Chondrocyte (in vitro differentiated cells): ENCODE measurements around the gene IFT80. TPM values are rescaled to one million over a fixed set of nuclear protein-coding genes. Genes with fewer than 3 reads are reported as not detected.

Experiments used
- DNase-seq: peaks from one replicate; pipeline ENCODE4 v3.0.0; 2021; ENCODE audit warnings: mixed read lengths, low spot score
- H3K27ac Mint-ChIP-seq: one replicate; pipeline ENCODE4 v1.8.0; 2021; ENCODE audit warnings: mild to moderate bottlenecking, moderate library complexity, mixed read lengths; ENCODE audit not compliant: unreplicated experiment
- H3K27me3 Mint-ChIP-seq: 2 replicates; pipeline ENCODE4 v1.8.0; 2021; ENCODE audit warnings: low read depth, mixed read lengths
- H3K36me3 Mint-ChIP-seq: 2 replicates; pipeline ENCODE4 v1.8.0; 2021; ENCODE audit warnings: low read depth, mixed read lengths
- H3K4me1 Mint-ChIP-seq: 2 replicates; pipeline ENCODE4 v1.8.0; 2021; ENCODE audit warnings: low read depth, mild to moderate bottlenecking, mixed read lengths
- H3K4me3 Mint-ChIP-seq: one replicate; pipeline ENCODE4 v1.8.0; 2021; ENCODE audit warnings: mild to moderate bottlenecking, moderate library complexity, mixed read lengths; ENCODE audit not compliant: unreplicated experiment
- H3K9me3 Mint-ChIP-seq: 2 replicates; pipeline ENCODE4 v1.8.0; 2021; ENCODE audit warnings: low read depth, mixed read lengths
- total RNA-seq: library from RNA; stranded (reverse); gene quantifications from 3 replicates; pipeline ENCODE4 v1.2.1, GENCODE V29; 2021
- TF ChIP-seq, protein P1 (sequence below): fragments of 200-600 bp; sonication (generic); IDR thresholded peaks from 2 replicates; pipeline ENCODE4 v1.5.0; 2021; ENCODE audit warnings: antibody characterized with exemption, mild to moderate bottlenecking, moderate library complexity

IFT80 gene
- total RNA-seq, 1 donor from 2014 or later, result 22.6 TPM

DNA sequence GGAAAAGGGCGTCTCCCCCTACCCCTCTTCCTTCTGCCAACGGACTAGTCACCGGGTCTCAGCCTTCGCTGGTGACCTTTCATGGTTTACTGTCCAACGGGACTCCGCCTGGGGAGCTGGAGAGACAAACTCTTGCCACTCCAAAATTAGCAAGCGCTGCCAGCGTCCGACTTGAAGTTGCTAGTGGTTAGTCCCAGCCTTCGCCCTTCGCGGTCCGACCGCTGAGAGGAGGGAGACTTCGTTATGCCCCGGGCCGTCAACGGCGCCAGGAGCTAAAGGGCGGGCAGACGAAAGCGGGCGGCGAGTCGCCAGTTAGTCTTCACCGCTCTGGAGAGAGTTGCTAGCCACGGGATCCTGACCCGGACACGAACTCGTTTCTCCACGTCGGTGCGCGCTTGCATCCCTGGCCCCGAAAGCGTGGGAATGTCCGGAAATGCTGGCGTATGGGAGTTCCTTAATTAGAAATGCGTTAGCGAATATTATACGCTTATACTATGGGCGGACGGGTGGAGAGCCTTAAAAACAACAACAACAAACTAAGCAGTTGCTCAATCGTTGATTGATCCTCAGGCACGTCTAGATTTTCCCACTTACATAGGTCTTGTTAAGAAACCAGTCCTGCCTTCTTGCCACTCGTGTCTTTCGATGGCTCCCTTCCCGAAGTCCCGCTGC is 1.1 kb upstream of the IFT80 start:
- peaks cover 54% of the 10 kb centered on the region for H3K4me1 Mint-ChIP-seq
- TF ChIP-seq, protein P1, sequence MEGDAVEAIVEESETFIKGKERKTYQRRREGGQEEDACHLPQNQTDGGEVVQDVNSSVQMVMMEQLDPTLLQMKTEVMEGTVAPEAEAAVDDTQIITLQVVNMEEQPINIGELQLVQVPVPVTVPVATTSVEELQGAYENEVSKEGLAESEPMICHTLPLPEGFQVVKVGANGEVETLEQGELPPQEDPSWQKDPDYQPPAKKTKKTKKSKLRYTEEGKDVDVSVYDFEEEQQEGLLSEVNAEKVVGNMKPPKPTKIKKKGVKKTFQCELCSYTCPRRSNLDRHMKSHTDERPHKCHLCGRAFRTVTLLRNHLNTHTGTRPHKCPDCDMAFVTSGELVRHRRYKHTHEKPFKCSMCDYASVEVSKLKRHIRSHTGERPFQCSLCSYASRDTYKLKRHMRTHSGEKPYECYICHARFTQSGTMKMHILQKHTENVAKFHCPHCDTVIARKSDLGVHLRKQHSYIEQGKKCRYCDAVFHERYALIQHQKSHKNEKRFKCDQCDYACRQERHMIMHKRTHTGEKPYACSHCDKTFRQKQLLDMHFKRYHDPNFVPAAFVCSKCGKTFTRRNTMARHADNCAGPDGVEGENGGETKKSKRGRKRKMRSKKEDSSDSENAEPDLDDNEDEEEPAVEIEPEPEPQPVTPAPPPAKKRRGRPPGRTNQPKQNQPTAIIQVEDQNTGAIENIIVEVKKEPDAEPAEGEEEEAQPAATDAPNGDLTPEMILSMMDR, result no peak
- H3K4me3 Mint-ChIP-seq, result peak overlapping the region; percentile 88
- no peaks in the 10 kb centered on the region for H3K9me3 Mint-ChIP-seq
- H3K27ac Mint-ChIP-seq, result peak overlapping the region; percentile 98
- peaks cover 2% of the 10 kb centered on the region for H3K36me3 Mint-ChIP-seq
- peak; percentile 94 for DNase-seq
- H3K27me3 Mint-ChIP-seq, result no peaks in the 10 kb centered on the region

DNA sequence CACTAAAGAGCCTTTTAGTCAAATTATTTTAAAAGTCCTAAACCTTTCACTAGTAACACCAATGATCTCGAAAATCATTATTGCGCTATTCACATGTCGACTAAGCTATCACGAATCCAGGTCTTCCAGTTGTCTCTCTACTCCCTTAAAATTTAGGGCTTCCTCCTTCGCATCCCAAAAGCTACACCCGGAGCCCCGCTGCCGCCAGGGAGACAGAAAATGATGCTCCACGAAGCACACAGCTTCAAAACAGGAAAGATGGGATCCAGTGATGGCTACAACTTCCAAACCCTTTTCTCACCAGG is 253 bp downstream of the IFT80 start:
- TF ChIP-seq, protein P1, result peak; percentile 27

DNA sequence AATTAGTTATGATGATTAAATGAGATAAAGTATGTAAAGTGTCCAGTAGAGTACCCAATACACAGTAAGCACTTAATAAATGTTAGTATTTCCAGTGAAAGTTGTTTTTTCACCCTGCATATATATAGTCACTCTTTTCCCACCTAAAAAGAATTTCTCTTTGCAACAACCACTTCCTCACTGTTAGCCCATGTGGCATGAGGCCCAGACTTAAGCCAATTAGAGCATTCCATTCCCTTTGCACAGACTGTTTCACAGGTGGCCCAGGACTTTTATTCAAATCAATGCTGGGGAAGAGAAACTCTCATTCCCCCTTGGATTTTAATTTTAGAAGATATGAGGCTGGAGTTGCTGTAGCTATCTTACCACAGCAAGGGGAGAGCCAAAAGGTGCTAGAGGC is 3.7 kb downstream of the IFT80 start:
- H3K4me1 Mint-ChIP-seq, result peaks cover 21% of the 10 kb centered on the region
- H3K36me3 Mint-ChIP-seq, result no peaks in the 10 kb centered on the region
- H3K4me3 Mint-ChIP-seq, result no peak overlapping the region
- no peak for DNase-seq
- H3K27ac Mint-ChIP-seq, result peak overlapping the region; percentile 42
- H3K9me3 Mint-ChIP-seq, result no peaks in the 10 kb centered on the region
- TF ChIP-seq, protein P1, result no peak
- no peaks in the 10 kb centered on the region for H3K27me3 Mint-ChIP-seq

More for the DNA sequence above, 253 bp downstream of the IFT80 start:
- H3K4me3 Mint-ChIP-seq, result peak overlapping the region; percentile 88
- no peaks in the 10 kb centered on the region for H3K9me3 Mint-ChIP-seq
- DNase-seq, result no peak
- H3K36me3 Mint-ChIP-seq, result no peaks in the 10 kb centered on the region
- no peaks in the 10 kb centered on the region for H3K27me3 Mint-ChIP-seq
- peaks cover 43% of the 10 kb centered on the region for H3K4me1 Mint-ChIP-seq
- H3K27ac Mint-ChIP-seq, result peak overlapping the region; percentile 98

DNA sequence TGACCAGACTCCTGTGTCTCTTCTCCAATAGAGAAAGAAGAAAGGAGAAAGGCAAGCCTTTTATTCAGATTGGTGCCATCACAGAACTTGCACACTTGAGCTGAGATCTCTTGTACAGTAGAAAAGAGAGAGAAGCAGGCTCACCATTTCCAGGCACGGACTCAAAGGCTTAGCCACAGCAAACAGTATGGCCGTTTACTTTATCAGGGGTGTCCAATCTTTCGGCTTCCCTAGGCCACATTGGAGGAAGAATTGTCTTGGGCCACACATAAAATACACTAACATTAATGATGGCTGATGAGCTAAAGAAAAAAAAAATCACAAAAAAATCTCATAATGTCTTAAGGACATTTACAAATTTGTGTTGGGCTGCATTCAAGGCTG is 5.0 kb downstream of the IFT80 start:
- DNase-seq, result no peak
- Mint-ChIP-seq H3K27me3 (no peaks in the 10 kb centered on the region), H3K27ac (no peak overlapping the region), H3K36me3 (no peaks in the 10 kb centered on the region), H3K4me3 (no peak overlapping the region), H3K9me3 (no peaks in the 10 kb centered on the region), H3K4me1 (peaks cover 20% of the 10 kb centered on the region)
- TF ChIP-seq, protein P1, result no peak

DNA sequence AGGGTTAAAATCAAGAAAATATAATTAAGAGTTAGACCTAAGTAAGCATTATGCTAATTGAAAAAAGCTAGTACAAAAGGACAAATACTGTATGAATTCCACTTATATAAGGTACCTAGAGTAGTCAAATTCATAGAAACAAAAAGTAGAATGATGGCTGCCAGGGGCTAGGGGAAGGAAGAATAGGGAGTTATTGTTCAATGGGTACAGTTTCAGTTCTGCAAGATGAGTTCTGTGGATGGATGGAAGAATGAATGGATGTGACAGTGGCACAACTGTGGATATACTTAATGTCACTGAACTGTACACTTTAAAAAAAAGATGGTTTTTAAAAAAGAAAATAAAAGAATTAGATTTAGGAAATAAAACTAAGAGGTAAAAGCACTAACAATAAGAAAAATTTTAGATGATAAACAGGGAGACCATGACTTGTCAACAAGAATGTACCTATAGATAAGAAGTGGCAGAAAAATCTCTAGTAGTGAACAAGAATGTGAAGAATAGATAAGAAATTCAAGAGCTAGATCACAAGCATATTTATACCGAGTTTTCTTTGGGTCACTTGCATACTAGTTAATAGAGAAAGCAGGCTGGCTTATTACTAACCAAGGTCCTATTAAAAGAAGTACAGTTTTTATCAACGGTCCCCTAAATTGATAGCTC is 5.5 kb downstream of the IFT80 start:
- TF ChIP-seq, protein P1, result no peak
- Mint-ChIP-seq H3K9me3 (no peaks in the 10 kb centered on the region), H3K36me3 (no peaks in the 10 kb centered on the region), H3K4me1 (peaks cover 16% of the 10 kb centered on the region), H3K27me3 (no peaks in the 10 kb centered on the region), H3K4me3 (no peak overlapping the region), H3K27ac (no peak overlapping the region)
- no peak for DNase-seq
